NCI-H524 treated with DMSO at 0.1 percent for 48 hours (cell line): Measurements from ENCODE around the gene COL5A1.
A peak's percentile ranks its signal among the peaks of the same experiment; 100 is the strongest.

Source experiments
- DNase-seq: peaks from one replicate; lab custom pipeline; 2025; lab: John Stamatoyannopoulos, UW

Gene COL5A1

DNA sequence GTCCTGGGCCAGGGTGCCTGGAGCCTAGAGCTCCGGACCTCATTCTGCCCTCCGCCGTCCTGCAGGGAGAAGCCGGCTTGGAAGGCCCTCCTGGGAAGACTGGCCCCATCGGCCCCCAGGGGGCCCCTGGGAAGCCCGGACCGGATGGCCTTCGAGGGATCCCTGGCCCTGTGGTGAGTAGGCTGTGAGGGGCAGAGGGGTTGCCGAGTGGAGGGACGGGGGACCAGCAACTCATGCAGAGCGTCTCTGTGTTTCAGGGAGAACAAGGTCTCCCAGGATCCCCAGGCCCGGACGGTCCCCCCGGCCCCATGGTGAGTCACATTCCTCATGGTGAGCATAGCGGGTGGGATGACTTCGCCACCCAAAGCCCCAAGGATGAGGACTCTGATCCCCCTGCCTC lies 177.0 kb downstream of the COL5A1 start:
- no peak for DNase-seq

DNA sequence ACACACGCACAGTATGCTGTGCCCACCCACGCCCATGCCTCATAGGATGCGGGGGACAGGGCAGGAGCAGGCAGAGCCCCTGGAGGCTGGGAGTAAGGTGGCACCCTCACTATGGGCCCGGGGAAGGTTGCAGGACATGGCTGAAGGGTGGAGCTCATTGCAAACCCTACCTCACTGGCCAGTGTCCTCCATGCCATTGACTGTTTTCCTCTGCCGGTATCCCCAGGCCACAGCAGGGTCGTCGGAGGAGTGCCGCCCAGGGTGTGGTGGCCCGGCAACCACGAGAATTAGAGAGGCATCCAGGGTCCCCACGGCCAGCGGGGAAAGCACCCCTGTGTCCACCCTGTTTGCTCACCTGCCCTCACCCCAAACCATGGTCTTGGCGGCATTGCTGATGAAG lies 179.3 kb downstream of the COL5A1 start:
- no peak for DNase-seq

DNA sequence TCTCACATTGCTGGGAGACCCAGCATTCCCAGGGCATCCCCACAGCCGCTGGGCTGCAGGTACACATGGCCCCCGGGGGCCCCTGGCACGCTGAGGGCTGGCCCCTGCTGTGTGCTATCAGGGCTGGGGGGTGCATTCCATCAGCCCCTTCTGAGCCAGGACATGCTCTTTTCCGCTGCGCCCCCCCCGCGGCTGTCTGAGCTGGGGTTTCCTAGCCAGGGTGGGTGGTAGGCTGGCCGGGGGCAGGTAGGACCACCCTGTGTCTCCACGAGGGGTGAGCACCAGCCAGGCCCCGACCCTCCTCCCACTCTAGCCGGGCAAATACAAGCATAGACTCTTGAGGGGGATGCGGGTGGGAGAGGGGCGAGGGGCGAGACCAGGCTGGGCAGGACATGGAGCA lies 180.9 kb downstream of the COL5A1 start:
- DNase-seq: no peak

DNA sequence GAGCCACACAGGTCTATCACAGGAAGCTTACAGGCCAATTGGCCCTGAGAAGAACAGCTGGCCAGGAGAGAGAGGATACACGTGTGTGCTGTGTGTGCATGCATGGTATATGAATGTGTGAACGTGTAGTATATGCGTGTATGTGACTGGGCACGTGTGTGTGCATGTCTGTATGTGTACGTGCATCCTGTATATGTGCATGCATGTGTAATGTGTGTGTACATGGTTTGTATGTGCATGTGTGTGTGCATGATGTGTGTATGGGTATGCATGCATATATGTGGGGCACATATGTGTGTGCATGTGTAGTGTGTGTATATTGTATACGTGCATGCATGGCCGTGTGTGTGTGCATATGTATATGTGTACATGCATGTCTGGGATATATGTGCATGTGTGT lies 182.0 kb downstream of the COL5A1 start:
- no peak for DNase-seq

DNA sequence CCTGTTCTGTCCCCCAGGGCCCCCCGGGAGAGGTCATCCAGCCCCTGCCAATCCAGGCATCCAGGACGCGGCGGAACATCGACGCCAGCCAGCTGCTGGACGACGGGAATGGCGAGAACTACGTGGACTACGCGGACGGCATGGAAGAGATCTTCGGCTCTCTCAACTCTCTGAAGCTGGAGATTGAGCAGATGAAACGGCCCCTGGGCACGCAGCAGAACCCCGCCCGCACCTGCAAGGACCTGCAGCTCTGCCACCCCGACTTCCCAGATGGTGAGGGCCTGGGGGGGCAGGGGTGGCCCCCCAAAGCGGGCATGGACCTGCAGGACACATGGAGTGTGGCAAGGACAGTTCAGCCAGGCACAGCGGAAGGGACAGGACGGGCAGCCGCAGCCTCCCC lies 183.0 kb downstream of the COL5A1 start:
- no peak for DNase-seq

DNA sequence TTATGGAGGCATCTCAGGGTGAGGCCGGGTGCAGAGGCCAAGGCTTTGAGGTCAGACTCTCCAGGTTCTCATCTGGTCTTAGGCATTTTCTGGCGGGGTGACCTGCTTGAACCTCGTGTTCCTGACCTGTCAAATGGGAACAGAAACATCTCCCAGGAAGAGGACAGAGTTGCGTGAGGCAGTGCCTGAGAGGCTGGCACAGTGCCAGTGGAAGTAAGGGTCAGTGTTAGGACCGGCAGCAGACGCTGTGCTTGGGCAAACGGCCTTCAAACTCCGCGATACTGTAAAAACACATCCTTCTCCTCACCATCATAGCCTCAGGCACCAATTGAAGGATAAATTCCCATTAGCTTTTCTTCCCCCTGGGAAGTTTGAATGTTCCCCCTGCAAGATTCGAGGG lies 183.4 kb downstream of the COL5A1 start:
- DNase-seq: no peak

DNA sequence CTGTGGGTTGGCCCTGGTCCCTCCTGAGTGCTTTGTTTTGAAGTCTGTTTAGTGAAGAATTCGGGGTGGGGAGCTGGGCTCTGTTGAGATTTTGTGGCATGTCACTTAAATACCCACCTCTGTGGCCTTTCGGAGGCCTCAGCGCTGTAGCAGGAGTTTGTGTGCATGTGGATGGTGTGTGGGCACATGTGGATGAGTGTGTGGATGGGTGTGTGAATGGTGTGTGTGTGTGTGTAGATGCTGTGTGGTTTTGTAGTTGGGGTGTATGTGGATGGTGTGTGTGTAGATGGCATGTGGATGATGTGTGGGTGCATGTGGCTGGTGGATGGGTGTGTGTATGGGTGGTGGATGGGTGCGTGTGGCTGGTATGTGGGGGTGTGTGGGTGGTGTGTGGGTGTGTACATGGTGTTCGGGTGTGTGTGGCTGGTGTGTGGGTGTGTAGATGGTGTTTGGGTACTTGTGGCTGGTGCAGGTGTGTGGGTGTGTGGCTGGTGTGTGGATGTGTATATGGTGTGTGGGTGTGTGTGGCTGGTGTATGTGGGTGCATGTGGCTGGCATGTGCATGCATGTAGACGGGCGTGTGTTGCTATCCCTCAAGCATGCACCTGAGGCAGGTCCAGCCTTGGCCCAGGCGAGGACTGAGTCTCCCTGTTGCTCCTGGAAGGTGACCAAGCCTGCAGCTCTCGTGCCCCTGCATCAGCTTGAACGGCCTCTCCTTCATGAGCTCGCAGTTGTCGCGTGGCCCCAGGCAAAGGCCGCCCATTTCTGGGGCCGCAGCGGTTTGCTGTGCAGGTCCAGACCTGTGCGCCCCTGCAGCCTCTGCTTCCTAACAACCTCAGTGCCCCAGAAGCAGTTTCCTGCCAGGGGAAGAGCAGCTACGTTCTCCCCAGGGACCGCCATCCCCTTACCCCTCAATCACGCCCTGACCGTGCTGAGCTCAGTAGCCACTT lies 185.0 kb downstream of the COL5A1 start:
- DNase-seq: no peak

DNA sequence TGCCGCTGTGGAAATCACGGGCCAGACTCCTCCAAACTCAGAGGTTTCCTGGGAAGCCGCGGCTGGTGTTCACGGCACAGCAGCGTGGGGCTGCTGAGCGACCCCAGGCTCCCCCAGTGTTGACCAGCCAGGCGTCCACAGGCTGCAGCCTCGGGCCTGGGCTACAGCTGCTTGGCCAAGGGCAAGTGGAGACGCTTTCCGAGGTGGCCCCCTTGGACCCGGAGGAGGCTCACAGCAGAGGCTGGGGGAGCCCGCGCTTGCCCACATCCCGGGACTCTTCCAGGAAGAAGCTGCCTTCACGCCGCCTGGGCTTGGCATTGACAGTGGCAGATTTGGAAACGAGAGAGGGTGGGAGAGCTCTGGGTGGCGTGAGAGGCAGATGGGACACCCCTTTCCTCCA lies 186.0 kb downstream of the COL5A1 start:
- DNase-seq: no peak

DNA sequence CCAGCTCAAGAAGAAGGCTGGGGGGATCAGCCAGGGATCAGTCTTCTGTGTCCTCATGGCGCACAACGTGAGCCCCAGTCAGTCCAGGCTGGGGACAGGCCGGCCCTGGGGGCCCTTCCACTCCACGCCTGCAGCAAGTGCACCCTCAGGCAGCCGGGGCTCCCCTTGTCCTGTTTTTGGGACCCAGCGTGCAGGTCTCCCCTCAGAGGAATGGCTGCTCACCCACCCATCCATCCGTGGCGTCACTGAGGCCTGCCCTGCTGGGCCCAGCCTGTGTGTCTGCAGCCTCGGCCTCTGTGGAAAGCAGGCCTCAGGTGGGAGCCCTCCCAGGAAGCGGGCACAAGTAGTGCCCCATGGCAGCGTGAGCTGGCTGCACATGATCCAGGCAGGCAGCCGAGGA lies 186.4 kb downstream of the COL5A1 start:
- no peak for DNase-seq

DNA sequence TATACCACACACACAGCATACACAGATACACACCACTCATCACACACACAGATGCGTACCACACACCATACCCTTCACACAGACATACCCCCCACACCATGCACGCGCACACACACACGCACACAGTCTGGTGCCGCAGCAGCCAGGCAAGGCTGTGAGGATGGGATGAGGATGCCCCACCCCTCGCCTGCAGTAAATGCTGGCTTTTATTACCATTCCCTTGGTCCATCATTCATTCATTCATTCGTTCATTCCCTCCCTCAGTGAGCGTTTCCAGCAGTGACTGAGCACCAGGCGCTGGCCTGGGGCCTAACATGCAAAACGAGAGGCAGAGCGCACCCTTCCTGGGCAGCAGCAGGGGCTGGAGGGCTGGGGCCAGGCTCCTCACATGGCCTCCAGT lies 187.3 kb downstream of the COL5A1 start:
- no peak for DNase-seq

DNA sequence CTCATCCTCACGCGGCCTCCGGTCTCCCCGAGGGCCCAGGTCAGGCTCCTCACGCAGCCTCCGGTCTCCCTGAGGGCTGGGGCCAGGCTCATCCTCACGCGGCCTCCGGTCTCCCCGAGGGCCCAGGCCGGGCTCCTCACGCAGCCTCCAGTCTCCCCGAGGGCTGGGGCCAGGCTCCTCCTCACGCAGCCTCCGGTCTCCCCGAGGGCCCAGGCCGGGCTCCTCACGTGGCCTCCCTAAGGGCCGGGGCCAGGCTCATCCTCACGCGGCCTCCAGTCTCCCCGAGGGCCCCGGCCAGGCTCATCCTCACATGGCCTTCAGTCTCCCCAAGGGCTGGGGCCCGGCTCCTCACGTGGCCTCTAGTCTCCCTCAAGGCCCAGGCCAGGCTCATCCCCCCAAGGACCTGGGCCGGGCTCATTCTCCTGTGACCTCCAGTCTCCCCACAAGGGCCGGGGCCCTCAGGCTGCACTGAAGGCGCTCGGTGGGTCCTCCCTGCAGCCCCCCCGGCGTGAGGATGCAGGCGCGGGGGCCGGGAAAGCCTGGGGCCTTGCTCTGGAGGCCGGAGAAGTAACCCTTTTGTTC lies 187.8 kb downstream of the COL5A1 start:
- no peak for DNase-seq

DNA sequence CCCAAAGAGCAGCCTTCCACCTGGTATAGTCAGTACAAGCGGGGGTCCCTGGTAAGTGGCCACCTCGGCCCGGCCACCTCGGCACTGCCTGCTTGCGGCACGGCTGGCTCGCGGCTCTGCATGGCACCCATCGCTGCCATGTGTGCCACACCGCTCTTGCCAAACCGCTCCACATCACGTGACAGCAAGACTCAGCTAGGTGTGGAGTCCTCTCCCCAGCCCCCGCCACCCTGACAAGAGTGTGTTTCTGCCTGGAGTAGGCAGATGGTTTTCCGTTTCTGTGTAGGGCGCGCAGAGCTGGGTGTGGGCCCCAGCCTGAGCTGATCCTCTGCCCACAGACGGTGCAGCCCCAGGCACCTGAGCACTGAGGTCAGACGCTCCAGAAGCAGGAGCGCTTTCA lies 188.5 kb downstream of the COL5A1 start:
- DNase-seq: peak; percentile 32

DNA sequence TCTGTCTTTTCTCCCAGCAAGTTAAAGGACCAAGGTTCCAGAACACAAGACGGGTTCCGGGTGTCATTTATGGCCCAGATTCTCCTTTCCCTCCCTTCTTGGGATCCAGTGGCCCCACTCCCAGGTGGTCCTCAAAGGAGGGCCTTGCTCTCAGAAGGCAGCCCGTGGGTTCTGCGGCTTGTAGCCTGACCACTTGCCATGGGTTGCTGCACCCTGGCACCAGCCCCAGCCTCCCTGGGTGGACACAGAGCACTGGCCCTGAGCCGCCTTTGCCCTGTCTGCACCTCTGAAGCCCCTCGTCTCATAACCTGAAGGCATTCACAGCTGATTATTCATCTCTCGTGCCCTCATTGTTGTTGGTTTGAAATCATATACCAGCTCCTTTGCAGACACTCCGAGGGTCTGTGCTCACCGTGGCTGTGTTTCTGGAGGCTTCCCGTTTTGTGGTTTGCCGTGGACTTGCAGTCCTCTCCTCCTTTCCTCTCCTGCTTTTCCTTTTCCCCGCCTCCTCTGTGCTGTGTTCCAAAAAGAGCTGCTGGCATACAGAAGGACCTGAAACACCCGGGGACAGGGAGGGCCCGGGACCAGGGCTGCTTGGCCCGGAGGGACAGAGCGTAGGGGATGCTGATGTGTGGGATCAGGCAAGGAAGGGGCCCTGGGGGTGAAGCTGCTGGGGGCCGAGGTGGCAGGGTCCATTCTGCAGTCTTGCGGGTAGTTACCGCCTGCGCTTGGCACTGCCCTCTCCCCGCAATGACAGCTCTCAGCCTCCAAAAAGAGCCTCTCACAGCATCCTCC lies 189.5 kb downstream of the COL5A1 start:
- no peak for DNase-seq

DNA sequence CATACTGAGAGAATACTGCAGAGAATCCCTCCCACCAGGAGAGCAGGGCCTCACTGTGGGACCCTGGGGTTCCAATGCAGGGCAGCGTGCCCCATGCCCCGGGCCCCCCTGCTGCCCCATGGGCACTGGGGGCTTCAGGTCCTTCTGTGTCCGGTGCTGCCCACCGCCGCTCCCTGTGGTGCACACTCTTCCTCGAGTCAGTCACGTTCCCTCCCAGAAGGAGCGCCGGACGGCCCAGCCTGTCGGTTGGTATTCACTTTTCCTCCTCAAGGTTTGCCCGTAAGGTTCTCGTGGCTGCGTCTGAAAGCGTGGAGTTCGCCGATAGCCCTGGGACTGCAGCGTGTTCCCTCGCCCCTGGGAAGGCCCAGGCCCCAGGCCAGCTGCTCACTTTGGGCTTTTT lies 190.9 kb downstream of the COL5A1 start:
- DNase-seq: no peak

DNA sequence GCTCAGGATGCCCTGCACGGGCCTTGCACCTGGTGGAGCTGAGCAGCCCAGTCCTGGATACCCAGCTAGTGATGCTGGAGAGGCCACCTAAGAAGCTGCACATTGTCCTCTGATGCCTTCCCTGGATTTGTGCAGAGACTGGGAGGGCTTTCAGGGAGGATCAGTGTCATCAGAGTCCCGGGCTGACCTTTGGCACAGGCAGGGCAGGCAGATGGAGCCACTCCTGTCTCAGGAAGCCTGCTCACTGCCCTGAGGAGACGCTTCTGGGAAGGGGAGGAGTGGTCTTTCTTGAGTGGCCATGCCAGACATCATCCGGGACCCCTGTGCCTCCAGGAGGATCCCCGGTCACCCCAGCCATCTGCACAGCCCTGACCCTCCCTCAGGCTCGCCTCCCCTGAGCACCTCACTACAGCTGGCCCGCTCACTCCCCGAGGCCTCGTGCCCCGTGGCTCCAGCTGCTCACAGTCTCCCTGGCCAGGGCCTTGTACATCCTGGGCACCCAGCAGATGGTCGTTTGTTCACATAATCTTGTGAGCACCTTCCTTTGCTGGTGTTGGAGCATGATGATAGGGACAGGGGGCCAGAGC lies 191.8 kb downstream of the COL5A1 start:
- DNase-seq: peak; percentile 84

DNA sequence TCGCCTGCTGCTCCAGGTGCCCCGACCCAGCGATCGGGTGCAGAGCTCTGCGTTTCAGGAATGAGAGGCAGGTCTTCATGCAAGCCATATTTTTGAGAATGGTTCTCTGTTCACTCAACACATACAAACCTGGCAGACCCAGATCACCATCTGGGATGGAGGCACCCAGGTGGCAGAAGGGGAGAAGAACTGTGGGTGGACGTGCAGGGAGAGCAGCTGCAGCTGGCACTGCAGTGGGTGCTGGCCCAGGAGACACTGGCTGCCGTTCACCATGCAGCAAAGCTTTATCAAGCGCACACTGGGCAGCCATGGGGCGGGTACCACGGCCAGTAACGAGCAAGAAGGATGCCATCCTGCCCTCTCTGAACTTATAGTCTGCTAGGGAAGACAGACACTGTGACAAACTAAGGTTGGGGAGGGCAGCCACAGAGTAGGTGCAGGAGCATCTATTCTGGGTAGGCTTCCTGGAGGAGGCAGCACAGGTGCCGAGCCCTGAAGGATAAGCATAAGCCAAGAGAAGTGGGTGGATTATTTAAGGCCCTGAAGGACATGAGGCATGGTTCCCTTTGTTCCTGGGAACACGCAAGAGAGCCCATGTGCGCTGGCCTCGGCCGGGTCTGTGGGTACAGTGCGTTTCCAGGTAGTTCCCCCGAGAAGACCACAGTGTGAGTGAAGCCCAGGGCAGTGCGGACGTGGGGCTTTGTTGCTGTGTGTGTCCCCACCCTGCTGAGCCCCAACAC lies 192.8 kb downstream of the COL5A1 start:
- peak; percentile 52 for DNase-seq

DNA sequence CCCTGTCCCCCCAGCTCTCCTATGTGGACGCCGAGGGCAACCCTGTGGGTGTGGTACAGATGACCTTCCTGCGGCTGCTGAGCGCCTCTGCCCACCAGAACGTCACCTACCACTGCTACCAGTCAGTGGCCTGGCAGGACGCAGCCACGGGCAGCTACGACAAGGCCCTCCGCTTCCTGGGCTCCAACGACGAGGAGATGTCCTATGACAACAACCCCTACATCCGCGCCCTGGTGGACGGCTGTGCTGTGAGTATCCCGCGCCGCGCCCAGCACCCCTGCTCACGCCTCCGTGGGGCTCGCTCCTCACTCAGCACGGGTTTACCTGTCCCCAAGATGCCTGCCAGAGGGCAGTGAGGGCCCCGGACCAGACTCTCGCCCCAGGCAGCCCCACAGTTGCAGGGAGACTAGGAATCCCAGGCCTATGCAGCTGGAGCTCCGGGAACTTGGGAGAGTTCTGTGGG lies 193.4 kb downstream of the COL5A1 start:
- DNase-seq: no peak

DNA sequence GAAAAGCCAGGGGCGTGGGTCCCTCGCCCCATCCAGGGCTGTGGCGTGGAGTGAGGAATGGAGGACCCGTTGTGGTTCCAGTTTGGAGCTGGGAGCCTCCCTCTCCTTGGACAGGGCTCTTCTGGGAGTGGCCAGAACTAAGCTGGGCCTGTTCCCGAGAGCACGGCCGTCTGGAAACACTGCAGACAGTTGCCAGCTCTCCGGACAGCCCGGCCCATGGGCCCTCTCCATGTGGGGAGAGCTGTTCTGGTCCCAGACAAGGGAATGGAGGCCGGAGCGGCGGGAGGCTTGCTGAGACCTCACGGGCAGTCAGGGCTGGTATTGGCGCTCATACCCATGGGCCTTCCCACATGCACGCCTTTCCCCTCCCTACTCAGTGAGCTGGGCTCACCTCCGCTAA lies 193.8 kb downstream of the COL5A1 start:
- DNase-seq: no peak

DNA sequence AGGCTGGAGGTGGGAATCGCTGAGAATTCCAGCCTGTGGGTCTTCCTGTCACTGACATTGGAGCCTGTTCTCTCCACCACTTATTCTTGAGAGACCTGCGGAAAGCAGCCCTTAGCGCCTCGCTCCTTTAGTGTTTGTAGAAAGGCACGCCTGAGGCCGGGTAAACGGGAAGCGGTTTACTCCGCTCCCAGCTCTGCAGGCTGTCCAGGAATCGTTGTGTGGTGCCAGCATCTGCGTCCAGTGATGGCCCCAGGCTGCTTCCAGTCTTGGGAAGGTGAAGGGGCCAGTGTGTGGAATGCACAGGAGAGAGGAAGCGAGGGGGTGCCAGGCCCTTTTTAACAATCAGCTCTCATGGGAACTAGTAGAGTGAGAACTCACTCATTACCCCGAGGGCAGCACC lies 194.4 kb downstream of the COL5A1 start:
- DNase-seq: no peak

DNA sequence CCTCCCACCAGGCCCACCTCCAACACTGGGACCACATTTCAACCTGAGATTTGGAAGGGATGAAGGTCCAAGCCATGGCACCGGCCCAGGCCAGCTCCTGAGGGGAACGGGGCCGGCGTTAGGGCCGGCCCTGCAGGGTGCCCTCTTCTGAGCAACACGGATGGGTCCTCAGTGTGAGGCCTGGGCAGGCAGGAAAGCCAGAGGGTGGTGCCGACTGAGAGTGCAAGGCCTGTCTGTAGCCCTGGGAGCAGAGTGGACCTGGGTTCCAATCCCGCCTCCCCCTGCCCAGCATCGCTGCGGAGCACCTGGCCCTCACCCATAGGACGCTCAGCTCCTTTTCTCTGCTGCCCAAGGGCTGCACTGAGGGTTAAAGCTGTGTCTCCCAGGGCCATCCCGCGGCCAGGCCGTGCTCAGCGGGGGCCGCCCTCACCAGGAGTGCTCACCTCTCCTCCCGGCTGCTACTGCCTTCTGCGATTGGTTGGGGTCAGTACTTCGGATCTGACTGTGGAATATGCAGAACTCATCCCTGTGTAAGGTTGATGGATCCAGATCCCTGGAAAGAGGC lies 194.9 kb downstream of the COL5A1 start:
- no peak for DNase-seq

DNA sequence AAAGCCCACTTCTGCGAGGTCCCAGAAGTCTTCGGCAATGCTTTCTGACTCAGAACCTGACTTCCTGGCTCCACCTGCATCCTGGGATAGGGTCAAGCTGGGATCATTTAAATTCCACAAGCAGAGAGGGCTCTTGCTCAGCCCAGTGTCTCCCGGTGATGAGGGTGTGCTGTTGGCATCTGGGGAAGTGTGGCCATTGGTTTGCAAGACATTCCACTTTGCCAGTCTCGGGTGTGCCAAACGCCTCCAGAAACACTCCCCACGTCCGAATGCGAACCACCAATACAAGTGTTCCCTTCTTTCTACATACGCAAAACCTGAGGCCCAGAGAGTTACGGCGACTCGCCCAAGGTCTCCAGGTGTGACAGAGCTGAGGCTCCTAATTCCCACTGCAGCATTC lies 195.9 kb downstream of the COL5A1 start:
- DNase-seq: no peak
